Osteoblast (primary cell): ENCODE data around the gene STIP1. TPM values are rescaled to one million over a fixed set of nuclear protein-coding genes. Genes with fewer than 3 reads are reported as not detected.
A peak's percentile ranks its signal among the peaks of the same experiment; 100 is the strongest.

Source experiments
- DNase-seq: peaks from one replicate; pipeline ENCODE4 v3.0.0; 2011; ENCODE audit warnings: low spot score, mixed read lengths; ENCODE audit not compliant: insufficient read length; ENCODE audit errors: missing footprints
- H2AFZ ChIP-seq: 2 replicates; pipeline ENCODE4 v1.6.0; 2011; ENCODE audit warnings: mild to moderate bottlenecking, low read length
- H3K27ac ChIP-seq: 2 replicates; pipeline ENCODE4 v1.5.1; 2011; ENCODE audit warnings: mild to moderate bottlenecking, low read depth, low read length, moderate library complexity
- H3K27me3 ChIP-seq: 2 replicates; pipeline ENCODE4 v1.6.0; 2012; ENCODE audit warnings: mild to moderate bottlenecking, control low read depth, inconsistent platforms, low read length, moderate library complexity; ENCODE audit not compliant: insufficient read depth
- H3K36me3 ChIP-seq: 2 replicates; pipeline ENCODE4 v1.5.1; 2011; ENCODE audit warnings: mild to moderate bottlenecking, low read length, control low read depth, moderate library complexity; ENCODE audit not compliant: insufficient read depth
- H3K4me1 ChIP-seq: 2 replicates; pipeline ENCODE4 v1.5.1; 2011; ENCODE audit warnings: mild to moderate bottlenecking, low read length, control low read depth, moderate library complexity; ENCODE audit not compliant: insufficient read depth
- H3K4me2 ChIP-seq: 2 replicates; pipeline ENCODE4 v1.6.0; 2011; ENCODE audit warnings: mild to moderate bottlenecking, low read length; ENCODE audit not compliant: insufficient read depth
- H3K4me3 ChIP-seq: fragments of 200-600 bp; sonication (generic); 3 replicates; pipeline ENCODE4 v1.5.1; 2012; ENCODE audit warnings: mild to moderate bottlenecking, low read length, inconsistent platforms; ENCODE audit not compliant: insufficient read depth
- H3K79me2 ChIP-seq: 2 replicates; pipeline ENCODE4 v1.6.0; 2012; ENCODE audit warnings: mild to moderate bottlenecking, low read length, control low read depth, inconsistent platforms; ENCODE audit not compliant: insufficient read depth
- H3K9me3 ChIP-seq: 2 replicates; pipeline ENCODE4 v1.5.1; 2011; ENCODE audit warnings: low read depth, low read length, control low read depth
- H4K20me1 ChIP-seq: 2 replicates; pipeline ENCODE4 v1.6.0; 2012; ENCODE audit warnings: mild to moderate bottlenecking, low read length, control low read depth; ENCODE audit not compliant: insufficient read depth
- CTCF ChIP-seq: IDR thresholded peaks from 2 replicates; pipeline ENCODE4 v1.5.1; 2011; ENCODE audit warnings: mild to moderate bottlenecking, low read depth, low read length, moderate library complexity; ENCODE audit errors: extremely low read depth
- total RNA-seq: library from RNA; depleted of rRNA; stranded (reverse); fragments of >200 nt; gene quantifications from 2 replicates; pipeline ENCODE4 v1.2.3, GENCODE V29; 2012

The STIP1 gene
- total RNA-seq, 1 donor = 94.5 TPM

GRCh38 chr11:64233913-64234586 is 48.1 kb downstream of the STIP1 start, which contains the start of gene VEGFB:
VEGFB (plus strand) TSS chr11:64234584; CDS start chr11:64234834, 250 bp downstream.
- Histone ChIP-seq H3K4me2 (peak within 1 kb of the TSS; percentile 83), H3K27me3 (no peaks in the 10 kb centered on the region), H3K79me2 (peaks cover 10% of the 10 kb centered on the region), H3K27ac (no peak within 1 kb of the TSS), H2AFZ (no peak within 1 kb of the TSS), H3K36me3 (peaks cover 5% of the 10 kb centered on the region), H3K9me3 (no peaks in the 10 kb centered on the region), H3K4me1 (peaks cover 17% of the 10 kb centered on the region), H4K20me1 (peaks cover 8% of the 10 kb centered on the region), H3K4me3 (peak within 1 kb of the TSS; percentile 77)
- DNase-seq = peak; percentile 94
- no peak for TF ChIP-seq CTCF

GRCh38 chr11:64234647-64235379 is 48.8 kb downstream of the STIP1 start:
- Histone ChIP-seq H3K9me3 (no peaks in the 10 kb centered on the region), H3K79me2 (peaks cover 8% of the 10 kb centered on the region), H3K36me3 (peaks cover 5% of the 10 kb centered on the region), H3K27me3 (no peaks in the 10 kb centered on the region), H4K20me1 (peaks cover 8% of the 10 kb centered on the region), H3K4me3 (peak overlapping the region; percentile 77), H2AFZ (no peak overlapping the region), H3K4me2 (peak overlapping the region; percentile 82), H3K27ac (no peak overlapping the region), H3K4me1 (peaks cover 14% of the 10 kb centered on the region)
- TF ChIP-seq CTCF = no peak
- DNase-seq = peak; percentile 92

GRCh38 chr11:64235437-64236161 is 49.6 kb downstream of the STIP1 start:
- peaks cover 19% of the 10 kb centered on the region for H3K4me1 ChIP-seq
- peak overlapping the region; percentile 77 for H3K4me3 ChIP-seq
- no peak for TF ChIP-seq CTCF
- peak overlapping the region; percentile 82 for H3K4me2 ChIP-seq
- H3K79me2 ChIP-seq = peaks cover 8% of the 10 kb centered on the region
- no peaks in the 10 kb centered on the region for H3K27me3 ChIP-seq
- peaks cover 5% of the 10 kb centered on the region for H3K36me3 ChIP-seq
- H3K27ac ChIP-seq = no peak overlapping the region
- H2AFZ ChIP-seq = no peak overlapping the region
- no peak for DNase-seq
- H3K9me3 ChIP-seq = no peaks in the 10 kb centered on the region
- H4K20me1 ChIP-seq = peaks cover 8% of the 10 kb centered on the region

- Histone ChIP-seq H3K27me3 (no peaks in the 10 kb centered on the region), H3K27ac (no peak overlapping the region), H3K79me2 (peaks cover 19% of the 10 kb centered on the region), H3K4me3 (no peak overlapping the region), H2AFZ (no peak overlapping the region), H4K20me1 (peaks cover 8% of the 10 kb centered on the region), H3K4me2 (no peak overlapping the region), H3K9me3 (no peaks in the 10 kb centered on the region), H3K36me3 (peaks cover 5% of the 10 kb centered on the region), H3K4me1 (peaks cover 24% of the 10 kb centered on the region)
- DNase-seq = no peak
- TF ChIP-seq CTCF = no peak
Measured at GRCh38 chr11:64237484-64237951, 51.5 kb downstream of the STIP1 start.
